Skin epidermis (tissue), 12 donors: ENCODE results near the gene SPTLC3.
A peak's percentile ranks its signal among the peaks of the same experiment; 100 is the strongest.

Experiments used
- H3K27ac ChIP-seq, 21 experiments: fragments of 200-600 bp; sonication (generic) in 11 of 21; one replicate each; pipeline ENCODE4 v1.5.0; 2020; ENCODE audit warnings: mild to moderate bottlenecking in 3 of 21, inconsistent platforms in 2 of 21, moderate library complexity in 2 of 21
- H3K4me3 ChIP-seq, 7 experiments: fragments of 200-600 bp; sonication (generic) in 2 of 7; one replicate each; pipeline ENCODE4 v1.5.0; 2020; ENCODE audit warnings: inconsistent platforms in 2 of 7, mild to moderate bottlenecking in 2 of 7, moderate library complexity in 1 of 7

The SPTLC3 gene

GRCh38 chr20:13025181-13025580 lies 16.4 kb downstream of the SPTLC3 start:
- no peak overlapping the region for H3K4me3 ChIP-seq
- no peak overlapping the region for H3K27ac ChIP-seq

- H3K27ac ChIP-seq = peak overlapping the region in 5 of 21 experiments; percentile 8 to 69 (median 39)
- H3K4me3 ChIP-seq = no peak overlapping the region
Observed at GRCh38 chr20:13028001-13028400, 19.2 kb downstream of the SPTLC3 start.

GRCh38 chr20:13028673-13029072 lies 19.9 kb downstream of the SPTLC3 start:
- no peak overlapping the region for H3K4me3 ChIP-seq
- peak overlapping the region in 11 of 21 experiments; percentile 4 to 69 (median 32) for H3K27ac ChIP-seq

GRCh38 chr20:13029687-13030375 lies 21.1 kb downstream of the SPTLC3 start:
- peak overlapping the region in 15 of 21 experiments; percentile 1 to 69 (median 27) for H3K27ac ChIP-seq
- no peak overlapping the region for H3K4me3 ChIP-seq

- Histone ChIP-seq H3K27ac (no peak overlapping the region), H3K4me3 (no peak overlapping the region)
Observed at GRCh38 chr20:13031751-13032150, 23.0 kb downstream of the SPTLC3 start.

- H3K27ac ChIP-seq = no peak overlapping the region
- H3K4me3 ChIP-seq = no peak overlapping the region
Observed at GRCh38 chr20:13034115-13034514, 25.3 kb downstream of the SPTLC3 start.

GRCh38 chr20:13034936-13035335 lies 26.2 kb downstream of the SPTLC3 start:
- Histone ChIP-seq H3K4me3 (no peak overlapping the region), H3K27ac (no peak overlapping the region)

GRCh38 chr20:13035399-13036152 lies 26.8 kb downstream of the SPTLC3 start:
- no peak overlapping the region for H3K4me3 ChIP-seq
- no peak overlapping the region for H3K27ac ChIP-seq

GRCh38 chr20:13037727-13038126 lies 29.0 kb downstream of the SPTLC3 start:
- H3K27ac ChIP-seq = no peak overlapping the region
- H3K4me3 ChIP-seq = no peak overlapping the region

GRCh38 chr20:13041574-13042457 lies 33.0 kb downstream of the SPTLC3 start:
- Histone ChIP-seq H3K27ac (no peak overlapping the region), H3K4me3 (no peak overlapping the region)

- H3K27ac ChIP-seq = no peak overlapping the region
Observed at GRCh38 chr20:13042458-13042794, 33.7 kb downstream of the SPTLC3 start.

GRCh38 chr20:13046409-13046808 lies 37.6 kb downstream of the SPTLC3 start:
- H3K4me3 ChIP-seq = no peak overlapping the region
- H3K27ac ChIP-seq = no peak overlapping the region

More at GRCh38 chr20:13042458-13042794, 33.7 kb downstream of the SPTLC3 start:
- H3K4me3 ChIP-seq = no peak overlapping the region

GRCh38 chr20:13054011-13054410 lies 45.2 kb downstream of the SPTLC3 start:
- H3K27ac ChIP-seq = no peak overlapping the region
- H3K4me3 ChIP-seq = no peak overlapping the region

- Histone ChIP-seq H3K4me3 (no peak overlapping the region), H3K27ac (no peak overlapping the region)
Observed at GRCh38 chr20:13058666-13059389, 50.1 kb downstream of the SPTLC3 start.

GRCh38 chr20:13059398-13060136 lies 50.8 kb downstream of the SPTLC3 start:
- Histone ChIP-seq H3K27ac (no peak overlapping the region), H3K4me3 (no peak overlapping the region)

GRCh38 chr20:13060327-13060726 lies 51.6 kb downstream of the SPTLC3 start:
- Histone ChIP-seq H3K4me3 (no peak overlapping the region), H3K27ac (no peak overlapping the region)

GRCh38 chr20:13061381-13061780 lies 52.6 kb downstream of the SPTLC3 start:
- no peak overlapping the region for H3K27ac ChIP-seq
- H3K4me3 ChIP-seq = no peak overlapping the region

GRCh38 chr20:13062789-13063188 lies 54.0 kb downstream of the SPTLC3 start:
- H3K27ac ChIP-seq = no peak overlapping the region
- H3K4me3 ChIP-seq = no peak overlapping the region

- Histone ChIP-seq H3K27ac (peak overlapping the region in 2 of 21 experiments; percentile 1 to 13), H3K4me3 (no peak overlapping the region)
Observed at GRCh38 chr20:13068336-13068735, 59.6 kb downstream of the SPTLC3 start.
